Left lung (tissue), 10 donors: ENCODE measurements around the gene HAUS7. TPM values are rescaled to one million over a fixed set of nuclear protein-coding genes. Genes with fewer than 3 reads are reported as not detected.

Experiments
- ATAC-seq: fragments of 200-7000 bp; cut with Tn5 transposase; one replicate; pipeline ENCODE4 v1.9.1; 2020; ENCODE audit warnings: moderate library complexity
- DNase-seq, 4 donors: peaks; one replicate each; pipeline ENCODE4 v3.0.0-alpha.2; 2013 to 2020
- H3K27ac ChIP-seq, 2 donors: fragments of 200-600 bp; sonication (generic) in 1 of 2; one replicate each; pipeline versions ENCODE4 v1.5.0 to v1.8.0; 2020 to 2021
- H3K27me3 ChIP-seq, 2 donors: fragments of 200-600 bp; sonication (generic) in 1 of 2; one replicate each; pipeline versions ENCODE4 v1.5.0 to v1.8.0; 2020 to 2021
- H3K36me3 ChIP-seq, 2 donors: fragments of 200-600 bp; sonication (generic) in 1 of 2; one replicate each; pipeline versions ENCODE4 v1.5.0 to v1.8.0; 2020 to 2021
- H3K4me1 ChIP-seq, 2 donors: fragments of 200-600 bp; one replicate each; pipeline ENCODE4 v1.8.0; 2021
- H3K4me3 ChIP-seq, 2 donors: fragments of 200-600 bp; sonication (generic) in 1 of 2; one replicate each; pipeline versions ENCODE4 v1.5.0 to v1.8.0; 2020 to 2021; ENCODE audit warnings: mild to moderate bottlenecking in 1 of 2
- H3K9me3 ChIP-seq, 2 donors: fragments of 200-600 bp; sonication (generic) in 1 of 2; one replicate each; pipeline versions ENCODE4 v1.5.0 to v1.8.0; 2020 to 2021
- intact Hi-C, 2 donors: fragments of 100-400 bp; cut with DNase I; formaldehyde crosslinking; loops; one replicate each; pipeline versions ENCODE4 v1.11.2 to v1.14.2; 2022
- polyA plus RNA-seq, 6 donors: library from polyadenylated mRNA; unstranded; fragments of 120-200 nt; gene quantifications; one replicate each; pipeline ENCODE4 v1.2.1, GENCODE V29; 2013; ENCODE audit not compliant: insufficient read length in 6 of 6
- total RNA-seq, 2 donors: library from RNA; stranded (reverse); fragmentation: NEBNext Ultra II Directional; extraction: Animal tissue kit (Norgen Biotek cat#: 25700); gene quantifications; one replicate each; pipeline ENCODE4 v1.2.1, GENCODE V29; 2021
- TF ChIP-seq, protein P1 (sequence below), 2 donors: fragments of 200-600 bp; sonication (generic) in 1 of 2; IDR thresholded peaks; one replicate each; pipeline versions ENCODE4 v1.5.0 to v1.8.0; 2021; ENCODE audit warnings: antibody characterized with exemption in 2 of 2
- donor health status: DM: no; HTN: yes; CAD: no.
- donor health status: DM: no; HTN: no; CAD: no.

Gene HAUS7
- total and polyA plus RNA-seq, 8 donors, result 20.1 to 42.4 (median 33.7) TPM

- intact Hi-C loops, result no loop called here
- TF ChIP-seq, protein P1, sequence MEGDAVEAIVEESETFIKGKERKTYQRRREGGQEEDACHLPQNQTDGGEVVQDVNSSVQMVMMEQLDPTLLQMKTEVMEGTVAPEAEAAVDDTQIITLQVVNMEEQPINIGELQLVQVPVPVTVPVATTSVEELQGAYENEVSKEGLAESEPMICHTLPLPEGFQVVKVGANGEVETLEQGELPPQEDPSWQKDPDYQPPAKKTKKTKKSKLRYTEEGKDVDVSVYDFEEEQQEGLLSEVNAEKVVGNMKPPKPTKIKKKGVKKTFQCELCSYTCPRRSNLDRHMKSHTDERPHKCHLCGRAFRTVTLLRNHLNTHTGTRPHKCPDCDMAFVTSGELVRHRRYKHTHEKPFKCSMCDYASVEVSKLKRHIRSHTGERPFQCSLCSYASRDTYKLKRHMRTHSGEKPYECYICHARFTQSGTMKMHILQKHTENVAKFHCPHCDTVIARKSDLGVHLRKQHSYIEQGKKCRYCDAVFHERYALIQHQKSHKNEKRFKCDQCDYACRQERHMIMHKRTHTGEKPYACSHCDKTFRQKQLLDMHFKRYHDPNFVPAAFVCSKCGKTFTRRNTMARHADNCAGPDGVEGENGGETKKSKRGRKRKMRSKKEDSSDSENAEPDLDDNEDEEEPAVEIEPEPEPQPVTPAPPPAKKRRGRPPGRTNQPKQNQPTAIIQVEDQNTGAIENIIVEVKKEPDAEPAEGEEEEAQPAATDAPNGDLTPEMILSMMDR (IDR thresholded peaks at IDR 0.05), result no peak
- Histone ChIP-seq H3K36me3 (no peaks in the 10 kb centered on the region), H3K9me3 (no peaks in the 10 kb centered on the region), H3K27ac (peak overlapping the region in 1 of 2 donors; percentile 56), H3K4me1 (peaks cover 7 to 11% of the 10 kb centered on the region in 2 donors), H3K4me3 (no peak overlapping the region), H3K27me3 (peaks cover 0 to 6% of the 10 kb centered on the region in 2 donors)
- no peak for DNase-seq
- ATAC-seq, result no peak
Measured at GRCh38 chrX:153475271-153475670, 4.9 kb upstream of the HAUS7 start.

DNA sequence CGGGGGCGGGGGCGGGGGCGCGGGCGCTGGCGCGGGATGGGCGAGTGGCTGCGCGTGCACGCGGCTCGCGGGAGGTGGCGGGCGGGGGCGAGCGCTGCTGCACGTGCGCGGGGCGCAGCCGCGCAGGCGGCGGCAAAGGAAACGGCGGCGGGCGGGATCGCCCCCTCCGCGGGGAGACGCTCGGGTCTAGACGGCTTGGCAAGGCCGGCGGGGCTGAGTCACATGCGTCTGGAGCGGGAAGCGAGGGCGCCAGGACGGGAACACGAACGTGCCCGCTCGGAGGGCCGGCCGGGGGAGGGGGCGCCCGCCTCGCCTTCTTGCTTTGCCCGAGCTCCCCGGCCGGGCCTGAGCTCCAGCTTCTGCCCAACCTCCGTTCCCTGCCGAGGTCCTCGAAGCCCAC is 4.3 kb upstream of the HAUS7 start:
- ATAC-seq (no peak), DNase-seq (peak in 3 of 4 donors; percentile 68 to 86 (median 76))
- H3K4me1 ChIP-seq, result peaks cover 7 to 14% of the 10 kb centered on the region in 2 donors
- H3K4me3 ChIP-seq, result peak overlapping the region; percentile 1 to 20
- peaks cover 0 to 6% of the 10 kb centered on the region in 2 donors for H3K27me3 ChIP-seq
- TF ChIP-seq, protein P1 (IDR thresholded peaks at IDR 0.05), result no peak
- H3K9me3 ChIP-seq, result no peaks in the 10 kb centered on the region
- intact Hi-C loops, result no loop called here
- no peaks in the 10 kb centered on the region for H3K36me3 ChIP-seq
- peak overlapping the region in 1 of 2 donors; percentile 56 for H3K27ac ChIP-seq

- Histone ChIP-seq H3K36me3 (no peaks in the 10 kb centered on the region), H3K4me3 (no peak overlapping the region), H3K27ac (no peak overlapping the region), H3K9me3 (no peaks in the 10 kb centered on the region), H3K27me3 (peaks cover 0 to 6% of the 10 kb centered on the region in 2 donors), H3K4me1 (peaks cover 7 to 17% of the 10 kb centered on the region in 2 donors)
- TF ChIP-seq, protein P1 (IDR thresholded peaks at IDR 0.05), result no peak
- DNase-seq, result no peak
- intact Hi-C loops, result no loop called here
- ATAC-seq, result no peak
Measured at GRCh38 chrX:153474266-153474665, 3.9 kb upstream of the HAUS7 start.

- Histone ChIP-seq H3K36me3 (no peaks in the 10 kb centered on the region), H3K9me3 (no peaks in the 10 kb centered on the region), H3K27ac (no peak overlapping the region), H3K4me1 (peaks cover 7 to 24% of the 10 kb centered on the region in 2 donors), H3K4me3 (no peak overlapping the region), H3K27me3 (peaks cover 0 to 6% of the 10 kb centered on the region in 2 donors)
- ATAC-seq (no peak), DNase-seq (no peak)
- TF ChIP-seq, protein P1 (IDR thresholded peaks at IDR 0.05), result no peak
- intact Hi-C loops, result no loop called here
Measured at GRCh38 chrX:153473126-153473525, 2.8 kb upstream of the HAUS7 start.

DNA sequence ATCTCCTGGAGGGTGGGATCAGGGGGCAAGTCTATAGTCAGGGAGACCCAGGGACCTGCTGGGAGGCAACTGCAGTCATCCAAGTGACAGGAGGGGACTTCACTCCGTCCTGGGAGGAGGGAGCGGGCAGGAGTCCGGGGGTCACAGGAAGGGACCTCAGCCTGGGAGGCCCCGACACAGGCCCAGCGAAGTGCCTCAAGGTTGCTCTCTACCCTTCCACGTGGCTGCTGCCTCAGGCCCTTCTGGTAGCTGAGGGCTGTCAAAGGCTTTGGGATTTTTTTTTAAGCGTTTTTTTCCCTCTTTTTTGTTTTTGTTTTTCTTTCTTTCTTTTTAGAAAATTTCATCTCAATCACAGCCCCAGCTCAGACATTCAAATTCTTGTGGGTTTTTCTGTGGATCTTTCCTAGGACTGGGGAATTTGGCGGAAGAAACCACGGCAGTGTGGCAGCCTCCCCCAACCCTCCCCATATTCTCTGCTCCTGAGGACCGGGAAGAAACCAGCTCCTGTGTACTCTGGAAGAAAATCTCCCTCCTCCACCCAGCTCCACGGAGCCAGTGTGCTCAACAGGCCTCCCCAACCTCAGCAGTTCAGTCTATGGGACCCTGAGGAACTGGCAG is 1.4 kb upstream of the HAUS7 start:
- H3K27ac ChIP-seq, result peak overlapping the region in 1 of 2 donors; percentile 48
- TF ChIP-seq, protein P1 (IDR thresholded peaks at IDR 0.05), result no peak
- peaks cover 7 to 24% of the 10 kb centered on the region in 2 donors for H3K4me1 ChIP-seq
- peaks cover 0 to 6% of the 10 kb centered on the region in 2 donors for H3K27me3 ChIP-seq
- H3K9me3 ChIP-seq, result no peaks in the 10 kb centered on the region
- ATAC-seq (no peak), DNase-seq (no peak)
- H3K36me3 ChIP-seq, result no peaks in the 10 kb centered on the region
- H3K4me3 ChIP-seq, result no peak overlapping the region
- intact Hi-C loops, result no loop called here
